Breast epithelium (tissue), 3 donors: ENCODE results near the gene STRN3.

Experiments used
- POLR2A ChIP-seq: fragments of 450-650 bp; IDR thresholded peaks from one replicate; pipeline ENCODE4 v1.6.1; 2016; ENCODE audit warnings: antibody characterized with exemption, mild to moderate bottlenecking, moderate library complexity
- POLR2AphosphoS5 ChIP-seq, 3 donors: sonication (generic); formaldehyde crosslinking; IDR thresholded peaks; one replicate each; pipeline ENCODE4 v1.6.1; 2017; ENCODE audit warnings: antibody characterized with exemption in 3 of 3
- TF ChIP-seq, protein P1 (sequence below), 3 donors: fragments of 450-650 bp; IDR thresholded peaks; one replicate each; pipeline ENCODE4 v1.5.1; 2016 to 2017; ENCODE audit warnings: antibody characterized with exemption in 3 of 3, mild to moderate bottlenecking in 3 of 3, moderate library complexity in 3 of 3

GRCh38 chr14:31000629-31001338 lies 25.4 kb downstream of the STRN3 start:
- TF ChIP-seq POLR2A (no peak), POLR2AphosphoS5 (IDR thresholded peaks at IDR 0.05) (no peak)
- TF ChIP-seq, protein P1, sequence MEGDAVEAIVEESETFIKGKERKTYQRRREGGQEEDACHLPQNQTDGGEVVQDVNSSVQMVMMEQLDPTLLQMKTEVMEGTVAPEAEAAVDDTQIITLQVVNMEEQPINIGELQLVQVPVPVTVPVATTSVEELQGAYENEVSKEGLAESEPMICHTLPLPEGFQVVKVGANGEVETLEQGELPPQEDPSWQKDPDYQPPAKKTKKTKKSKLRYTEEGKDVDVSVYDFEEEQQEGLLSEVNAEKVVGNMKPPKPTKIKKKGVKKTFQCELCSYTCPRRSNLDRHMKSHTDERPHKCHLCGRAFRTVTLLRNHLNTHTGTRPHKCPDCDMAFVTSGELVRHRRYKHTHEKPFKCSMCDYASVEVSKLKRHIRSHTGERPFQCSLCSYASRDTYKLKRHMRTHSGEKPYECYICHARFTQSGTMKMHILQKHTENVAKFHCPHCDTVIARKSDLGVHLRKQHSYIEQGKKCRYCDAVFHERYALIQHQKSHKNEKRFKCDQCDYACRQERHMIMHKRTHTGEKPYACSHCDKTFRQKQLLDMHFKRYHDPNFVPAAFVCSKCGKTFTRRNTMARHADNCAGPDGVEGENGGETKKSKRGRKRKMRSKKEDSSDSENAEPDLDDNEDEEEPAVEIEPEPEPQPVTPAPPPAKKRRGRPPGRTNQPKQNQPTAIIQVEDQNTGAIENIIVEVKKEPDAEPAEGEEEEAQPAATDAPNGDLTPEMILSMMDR (IDR thresholded peaks at IDR 0.05), result no peak
